ENCODE measurements around the gene FCHSD2.

The FCHSD2 gene

DNA sequence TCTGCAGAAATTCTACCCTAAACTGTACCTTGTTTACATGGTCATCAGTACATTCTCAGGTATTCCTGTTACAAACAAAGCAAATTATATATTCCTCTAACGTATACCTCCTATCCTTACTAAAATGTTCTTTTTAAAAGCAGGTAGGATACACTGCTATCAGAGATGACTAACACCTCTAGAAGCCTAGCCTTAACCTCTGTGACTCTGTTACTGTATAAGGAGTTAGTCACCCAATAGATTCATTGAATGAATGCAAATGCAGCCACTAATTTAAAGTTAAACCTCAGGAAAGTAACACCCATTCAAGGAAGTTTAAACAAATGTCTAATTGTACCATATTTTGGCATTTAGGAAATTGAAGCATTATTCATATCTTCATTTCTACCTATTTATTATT, 82.2 kb downstream of the FCHSD2 start:
- Histone ChIP-seq H3K9me3 (ENCODE audit: control insufficient read depth in 2 of 2, low read length in 2 of 2) (no peaks in the 10 kb centered on the region), H3K27me3 (ENCODE audit: control insufficient read depth in 1 of 2, insufficient read depth in 2 of 2, low read length in 2 of 2) (no peaks in the 10 kb centered on the region), H3K4me1 (ENCODE audit: control insufficient read depth, insufficient read depth, low read length) (peaks cover 5% of the 10 kb centered on the region), H3K9ac (ENCODE audit: low read length in 2 of 2) (no peak overlapping the region), H3K27ac (ENCODE audit: low read length) (no peak overlapping the region), H3K4me3 (ENCODE audit: low read length in 2 of 2) (no peak overlapping the region), H3K36me3 (ENCODE audit: control insufficient read depth in 2 of 2, insufficient read depth in 2 of 2, low read length in 2 of 2) (no peaks in the 10 kb centered on the region)

DNA sequence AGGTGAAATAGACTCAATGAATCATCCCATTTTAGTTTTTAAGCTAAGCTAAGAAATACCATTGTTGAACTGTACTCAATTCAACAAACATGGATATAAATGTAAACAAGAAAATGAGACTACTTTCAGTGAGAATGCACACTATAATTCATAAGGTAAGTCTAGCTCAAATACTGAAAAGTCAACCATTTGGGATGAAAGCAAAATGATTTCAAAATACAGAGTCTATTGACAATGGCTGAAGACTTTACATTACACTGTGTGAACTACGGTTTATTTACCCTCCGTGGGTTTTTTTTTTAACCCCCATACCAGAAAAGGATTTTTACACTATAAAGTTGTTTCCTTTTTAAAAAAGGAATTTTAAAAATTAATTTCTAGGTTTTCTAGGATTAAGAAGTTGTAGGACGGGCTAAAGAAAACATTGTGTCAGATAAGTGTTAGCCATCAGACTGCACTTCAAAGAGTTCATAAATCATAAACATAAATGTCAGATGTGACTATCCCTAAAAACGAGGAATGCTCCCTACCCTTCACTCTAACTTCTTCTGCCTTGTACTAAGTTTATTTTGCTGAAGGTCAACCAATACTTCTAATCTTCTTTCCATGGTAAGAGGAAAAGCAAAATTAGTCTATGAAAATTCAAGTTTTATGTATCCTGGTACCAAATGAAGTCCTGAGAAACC, 83.0 kb downstream of the FCHSD2 start:
- Histone ChIP-seq H3K9me3 (ENCODE audit: control insufficient read depth in 2 of 2, low read length in 2 of 2) (no peaks in the 10 kb centered on the region), H3K4me3 (ENCODE audit: low read length in 2 of 2) (no peak overlapping the region), H3K27me3 (ENCODE audit: control insufficient read depth in 1 of 2, insufficient read depth in 2 of 2, low read length in 2 of 2) (no peaks in the 10 kb centered on the region), H3K27ac (ENCODE audit: low read length) (no peak overlapping the region), H3K4me1 (ENCODE audit: control insufficient read depth, insufficient read depth, low read length) (peaks cover 5% of the 10 kb centered on the region), H3K9ac (ENCODE audit: low read length in 2 of 2) (no peak overlapping the region), H3K36me3 (ENCODE audit: control insufficient read depth in 2 of 2, insufficient read depth in 2 of 2, low read length in 2 of 2) (no peaks in the 10 kb centered on the region)

DNA sequence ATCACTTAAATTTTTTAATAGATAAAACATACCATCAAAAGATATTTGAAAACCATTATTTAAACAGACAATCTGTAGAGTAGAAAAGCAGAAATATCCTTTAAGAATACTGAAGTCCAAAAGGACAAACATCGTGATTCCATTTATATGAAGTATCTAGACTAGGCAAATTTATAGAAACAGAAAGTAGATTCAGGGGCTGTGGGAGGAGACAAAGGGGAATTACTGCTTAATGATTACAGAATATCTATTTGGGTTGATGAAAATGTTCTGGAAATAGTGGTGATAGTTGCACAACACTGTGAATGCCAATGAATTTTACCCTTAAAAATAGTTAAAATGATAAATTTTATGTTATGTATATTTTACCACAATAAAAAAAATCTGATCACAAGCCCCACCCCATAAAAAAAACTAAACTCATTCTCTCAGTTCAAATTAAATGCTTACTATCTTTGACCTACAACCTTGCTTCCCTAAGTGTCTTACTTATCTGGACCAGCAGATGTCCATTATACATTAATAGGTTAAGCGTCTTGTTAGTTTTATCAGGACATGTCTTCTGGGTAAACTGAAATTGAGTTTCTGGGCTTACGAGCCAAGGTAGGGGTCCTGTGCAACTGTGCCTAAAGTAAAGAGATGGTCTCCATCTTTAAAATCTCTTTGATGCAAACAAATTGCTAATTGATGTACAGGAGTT, 86.3 kb downstream of the FCHSD2 start:
- no peaks in the 10 kb centered on the region for H3K27me3 ChIP-seq (ENCODE audit: control insufficient read depth in 1 of 2, insufficient read depth in 2 of 2, low read length in 2 of 2)
- no peak overlapping the region for H3K4me3 ChIP-seq (ENCODE audit: low read length in 2 of 2)
- H3K4me1 ChIP-seq (ENCODE audit: control insufficient read depth, insufficient read depth, low read length): no peaks in the 10 kb centered on the region
- H3K27ac ChIP-seq (ENCODE audit: low read length): no peak overlapping the region
- no peak overlapping the region for H3K9ac ChIP-seq (ENCODE audit: low read length in 2 of 2)
- no peaks in the 10 kb centered on the region for H3K36me3 ChIP-seq (ENCODE audit: control insufficient read depth in 2 of 2, insufficient read depth in 2 of 2, low read length in 2 of 2)
- no peaks in the 10 kb centered on the region for H3K9me3 ChIP-seq (ENCODE audit: control insufficient read depth in 2 of 2, low read length in 2 of 2)

DNA sequence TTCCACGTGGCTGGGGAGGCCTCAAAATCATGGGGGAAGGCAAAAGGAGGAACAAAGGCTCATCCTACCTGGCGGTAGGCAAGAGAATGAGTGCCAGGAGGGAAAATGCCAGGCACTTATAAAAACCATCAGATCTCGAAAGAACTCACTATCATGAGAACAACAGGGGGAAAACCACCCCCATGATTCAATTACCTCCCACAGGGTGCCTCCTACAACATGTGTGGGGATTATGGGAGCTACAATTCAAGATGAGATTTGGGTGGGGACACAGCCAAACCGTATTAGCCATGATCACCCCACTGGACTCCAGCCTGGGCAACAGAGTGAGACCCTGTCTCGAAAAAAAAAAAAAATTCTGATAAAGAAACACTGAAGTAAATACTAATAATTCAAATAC, 87.1 kb downstream of the FCHSD2 start:
- Histone ChIP-seq H3K9me3 (ENCODE audit: control insufficient read depth in 2 of 2, low read length in 2 of 2) (no peaks in the 10 kb centered on the region), H3K27me3 (ENCODE audit: control insufficient read depth in 1 of 2, insufficient read depth in 2 of 2, low read length in 2 of 2) (no peaks in the 10 kb centered on the region), H3K4me1 (ENCODE audit: control insufficient read depth, insufficient read depth, low read length) (no peaks in the 10 kb centered on the region), H3K36me3 (ENCODE audit: control insufficient read depth in 2 of 2, insufficient read depth in 2 of 2, low read length in 2 of 2) (no peaks in the 10 kb centered on the region), H3K27ac (ENCODE audit: low read length) (no peak overlapping the region), H3K4me3 (ENCODE audit: low read length in 2 of 2) (no peak overlapping the region), H3K9ac (ENCODE audit: low read length in 2 of 2) (no peak overlapping the region)

DNA sequence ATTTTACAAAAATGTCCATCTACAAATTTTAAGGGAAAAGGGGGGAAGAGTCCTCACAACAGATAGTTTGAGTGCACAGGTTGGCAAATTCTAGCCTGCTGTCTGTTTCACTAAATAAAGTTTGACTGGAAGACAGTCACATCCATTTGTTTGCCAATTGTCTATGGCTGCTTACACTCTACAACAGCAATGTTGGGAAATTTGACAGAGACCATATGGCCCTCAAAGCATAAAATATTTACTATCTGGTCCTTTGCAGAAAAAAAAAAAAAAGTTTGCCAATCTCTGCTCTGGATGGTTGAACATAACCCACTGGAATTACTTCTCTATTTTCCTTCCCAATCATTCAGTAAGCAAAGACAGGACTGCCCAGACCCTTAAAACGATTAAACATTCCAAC, 88.2 kb downstream of the FCHSD2 start:
- no peak overlapping the region for H3K27ac ChIP-seq (ENCODE audit: low read length)

DNA sequence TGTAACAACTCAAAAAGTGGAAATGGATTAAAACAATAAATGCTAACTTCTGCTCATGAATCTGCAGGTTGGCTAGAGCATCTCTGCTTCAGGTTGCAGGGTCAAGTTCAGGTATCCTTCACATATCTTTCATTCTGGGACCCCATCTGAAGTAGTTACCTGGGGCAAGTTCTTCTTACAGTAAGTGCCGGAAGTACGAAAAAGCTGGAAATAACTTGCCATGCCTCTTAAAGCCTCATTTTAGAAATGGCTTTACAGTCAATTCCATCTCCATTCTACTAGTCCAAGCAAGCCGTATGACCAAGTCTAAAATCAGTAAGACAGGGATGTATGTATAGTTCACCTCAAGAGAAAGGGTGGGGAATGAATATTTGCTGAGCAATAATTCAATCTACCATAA, 93.7 kb downstream of the FCHSD2 start:
- Histone ChIP-seq H3K4me3 (ENCODE audit: low read length in 2 of 2) (no peak overlapping the region), H3K36me3 (ENCODE audit: control insufficient read depth in 2 of 2, insufficient read depth in 2 of 2, low read length in 2 of 2) (no peaks in the 10 kb centered on the region), H3K9me3 (ENCODE audit: control insufficient read depth in 2 of 2, low read length in 2 of 2) (no peaks in the 10 kb centered on the region), H3K4me1 (ENCODE audit: control insufficient read depth, insufficient read depth, low read length) (no peaks in the 10 kb centered on the region), H3K9ac (ENCODE audit: low read length in 2 of 2) (no peak overlapping the region), H3K27me3 (ENCODE audit: control insufficient read depth in 1 of 2, insufficient read depth in 2 of 2, low read length in 2 of 2) (no peaks in the 10 kb centered on the region), H3K27ac (ENCODE audit: low read length) (no peak overlapping the region)

More for the DNA sequence above, 88.2 kb downstream of the FCHSD2 start:
- no peak overlapping the region for H3K4me3 ChIP-seq (ENCODE audit: low read length in 2 of 2)
- no peaks in the 10 kb centered on the region for H3K27me3 ChIP-seq (ENCODE audit: control insufficient read depth in 1 of 2, insufficient read depth in 2 of 2, low read length in 2 of 2)
- no peaks in the 10 kb centered on the region for H3K36me3 ChIP-seq (ENCODE audit: control insufficient read depth in 2 of 2, insufficient read depth in 2 of 2, low read length in 2 of 2)
- no peaks in the 10 kb centered on the region for H3K9me3 ChIP-seq (ENCODE audit: control insufficient read depth in 2 of 2, low read length in 2 of 2)
- no peaks in the 10 kb centered on the region for H3K4me1 ChIP-seq (ENCODE audit: control insufficient read depth, insufficient read depth, low read length)
- no peak overlapping the region for H3K9ac ChIP-seq (ENCODE audit: low read length in 2 of 2)

DNA sequence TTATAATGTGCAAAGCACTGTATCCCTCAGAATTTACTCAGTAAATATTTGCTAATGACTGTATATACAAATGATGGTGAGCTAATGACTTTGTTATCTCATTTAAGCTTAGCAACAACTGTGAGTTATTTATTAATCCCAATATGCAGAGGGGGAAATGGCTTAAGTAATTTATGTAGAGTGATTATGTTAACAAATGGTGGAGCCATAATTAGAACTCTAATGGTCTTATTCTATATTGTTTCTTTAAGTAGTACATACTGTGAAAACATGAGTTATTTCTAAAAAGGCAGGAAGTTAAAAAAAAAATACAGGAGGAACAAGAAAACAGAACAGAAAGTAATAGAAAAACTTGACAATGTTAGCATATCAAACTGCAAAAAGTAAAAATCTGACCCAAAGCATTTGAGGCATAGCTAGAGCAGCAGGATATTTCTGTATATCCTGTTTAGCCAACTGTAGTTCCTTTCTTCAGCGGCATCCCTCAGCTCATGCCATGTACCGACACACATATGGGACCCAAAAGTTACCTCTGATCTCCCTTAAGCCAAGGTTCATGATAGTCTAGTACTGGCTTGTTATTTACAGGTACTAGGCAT, 94.2 kb downstream of the FCHSD2 start:
- Histone ChIP-seq H3K4me3 (ENCODE audit: low read length in 2 of 2) (no peak overlapping the region), H3K27ac (ENCODE audit: low read length) (no peak overlapping the region), H3K27me3 (ENCODE audit: control insufficient read depth in 1 of 2, insufficient read depth in 2 of 2, low read length in 2 of 2) (no peaks in the 10 kb centered on the region), H3K36me3 (ENCODE audit: control insufficient read depth in 2 of 2, insufficient read depth in 2 of 2, low read length in 2 of 2) (no peaks in the 10 kb centered on the region), H3K9me3 (ENCODE audit: control insufficient read depth in 2 of 2, low read length in 2 of 2) (no peaks in the 10 kb centered on the region), H3K9ac (ENCODE audit: low read length in 2 of 2) (no peak overlapping the region), H3K4me1 (ENCODE audit: control insufficient read depth, insufficient read depth, low read length) (no peaks in the 10 kb centered on the region)

DNA sequence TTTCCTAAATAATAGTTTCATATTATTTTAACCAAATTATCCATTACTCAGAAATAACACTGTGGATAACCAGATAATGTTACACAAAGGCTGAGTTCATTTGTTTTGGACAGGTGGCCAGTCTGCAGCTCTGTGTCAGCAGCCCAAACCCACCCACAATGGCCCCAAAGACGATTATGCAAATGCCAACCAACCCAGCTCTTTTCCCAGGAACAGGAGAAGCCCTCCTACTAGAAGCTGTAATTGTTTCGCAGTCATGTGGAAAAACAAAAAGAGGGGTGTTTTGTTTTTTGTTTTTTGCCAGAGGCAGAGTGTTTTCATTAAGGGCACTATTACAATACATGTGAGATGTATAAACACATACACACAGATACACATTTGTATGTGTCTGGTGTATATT, 102.1 kb downstream of the FCHSD2 start:
- Histone ChIP-seq H3K9me3 (ENCODE audit: control insufficient read depth in 2 of 2, low read length in 2 of 2) (no peaks in the 10 kb centered on the region), H3K36me3 (ENCODE audit: control insufficient read depth in 2 of 2, insufficient read depth in 2 of 2, low read length in 2 of 2) (no peaks in the 10 kb centered on the region), H3K4me3 (ENCODE audit: low read length in 2 of 2) (no peak overlapping the region), H3K4me1 (ENCODE audit: control insufficient read depth, insufficient read depth, low read length) (no peaks in the 10 kb centered on the region), H3K27me3 (ENCODE audit: control insufficient read depth in 1 of 2, insufficient read depth in 2 of 2, low read length in 2 of 2) (no peaks in the 10 kb centered on the region), H3K9ac (ENCODE audit: low read length in 2 of 2) (no peak overlapping the region), H3K27ac (ENCODE audit: low read length) (no peak overlapping the region)

DNA sequence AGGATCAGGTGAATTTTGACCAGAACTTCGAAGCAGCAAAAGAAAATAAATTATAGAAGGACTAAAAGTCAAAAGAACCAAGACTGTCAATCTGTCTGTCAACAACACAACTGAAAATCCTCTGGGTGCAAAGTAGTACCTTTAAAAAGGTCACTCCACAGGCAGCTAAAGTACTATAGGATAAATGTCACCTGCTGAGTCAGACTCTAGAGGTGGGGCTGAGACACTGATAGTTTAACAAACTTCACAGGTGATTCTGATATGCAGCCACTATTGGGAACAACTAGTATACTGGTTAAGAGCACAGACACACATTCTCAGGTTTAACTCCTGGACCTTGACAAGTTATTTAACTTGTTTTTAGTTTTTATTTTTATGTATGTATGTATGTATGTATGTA, 107.3 kb downstream of the FCHSD2 start:
- Histone ChIP-seq H3K27ac (ENCODE audit: low read length) (no peak overlapping the region), H3K9ac (ENCODE audit: low read length in 2 of 2) (no peak overlapping the region), H3K4me3 (ENCODE audit: low read length in 2 of 2) (no peak overlapping the region), H3K27me3 (ENCODE audit: control insufficient read depth in 1 of 2, insufficient read depth in 2 of 2, low read length in 2 of 2) (no peaks in the 10 kb centered on the region), H3K36me3 (ENCODE audit: control insufficient read depth in 2 of 2, insufficient read depth in 2 of 2, low read length in 2 of 2) (no peaks in the 10 kb centered on the region), H3K9me3 (ENCODE audit: control insufficient read depth in 2 of 2, low read length in 2 of 2) (no peaks in the 10 kb centered on the region), H3K4me1 (ENCODE audit: control insufficient read depth, insufficient read depth, low read length) (no peaks in the 10 kb centered on the region)

DNA sequence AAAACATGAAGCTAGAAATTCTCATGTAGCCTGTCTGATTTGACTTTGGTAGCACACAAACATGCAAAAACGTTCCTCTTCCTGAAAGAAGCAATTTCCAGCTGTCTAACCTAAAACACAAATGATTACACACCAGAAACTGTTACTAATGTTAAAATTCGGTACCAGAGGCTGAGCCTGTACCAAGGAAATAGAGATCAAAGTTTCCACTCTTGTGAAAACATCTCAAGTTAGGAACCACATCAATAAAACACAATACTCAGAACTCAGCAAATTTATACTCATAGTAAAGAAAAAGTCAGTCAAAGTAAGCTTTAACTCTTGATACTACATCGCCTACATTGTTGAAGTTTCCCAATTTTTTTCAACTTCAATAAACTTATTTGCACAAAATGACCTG, 107.8 kb downstream of the FCHSD2 start:
- Histone ChIP-seq H3K36me3 (ENCODE audit: control insufficient read depth in 2 of 2, insufficient read depth in 2 of 2, low read length in 2 of 2) (no peaks in the 10 kb centered on the region), H3K4me1 (ENCODE audit: control insufficient read depth, insufficient read depth, low read length) (no peaks in the 10 kb centered on the region), H3K9ac (ENCODE audit: low read length in 2 of 2) (no peak overlapping the region), H3K27ac (ENCODE audit: low read length) (no peak overlapping the region), H3K27me3 (ENCODE audit: control insufficient read depth in 1 of 2, insufficient read depth in 2 of 2, low read length in 2 of 2) (no peaks in the 10 kb centered on the region), H3K4me3 (ENCODE audit: low read length in 2 of 2) (no peak overlapping the region), H3K9me3 (ENCODE audit: control insufficient read depth in 2 of 2, low read length in 2 of 2) (no peaks in the 10 kb centered on the region)

DNA sequence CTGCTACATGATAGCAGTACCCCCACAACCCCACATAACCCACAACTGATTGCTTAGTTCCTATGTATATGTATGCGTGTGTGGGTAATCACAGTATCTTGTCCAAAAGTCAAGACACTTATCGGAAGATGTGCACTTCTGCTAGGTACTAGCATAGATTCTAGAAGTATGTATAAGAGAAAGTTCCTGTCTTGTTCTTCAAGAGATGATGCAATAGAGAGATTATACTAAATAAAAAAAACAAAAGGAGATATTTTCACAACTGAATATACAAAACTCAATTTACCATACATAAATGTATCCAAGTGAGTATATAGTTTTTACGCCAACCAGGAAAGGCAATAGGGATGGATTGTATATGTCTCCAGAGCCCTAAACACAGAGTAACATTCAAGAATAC, 112.0 kb downstream of the FCHSD2 start:
- H3K4me1 ChIP-seq (ENCODE audit: control insufficient read depth, insufficient read depth, low read length): no peaks in the 10 kb centered on the region
- no peaks in the 10 kb centered on the region for H3K27me3 ChIP-seq (ENCODE audit: control insufficient read depth in 1 of 2, insufficient read depth in 2 of 2, low read length in 2 of 2)
- no peaks in the 10 kb centered on the region for H3K36me3 ChIP-seq (ENCODE audit: control insufficient read depth in 2 of 2, insufficient read depth in 2 of 2, low read length in 2 of 2)
- no peaks in the 10 kb centered on the region for H3K9me3 ChIP-seq (ENCODE audit: control insufficient read depth in 2 of 2, low read length in 2 of 2)
- no peak overlapping the region for H3K4me3 ChIP-seq (ENCODE audit: low read length in 2 of 2)
- no peak overlapping the region for H3K9ac ChIP-seq (ENCODE audit: low read length in 2 of 2)
- H3K27ac ChIP-seq (ENCODE audit: low read length): no peak overlapping the region

Data from stomach smooth muscle (tissue), 2 donors.